Heart right ventricle (tissue), 16 donors: ENCODE data around the gene CNDP2. TPM values are rescaled to one million over a fixed set of nuclear protein-coding genes. Genes with fewer than 3 reads are reported as not detected.

Source experiments
- ATAC-seq, 8 donors: fragments of 200-7000 bp; cut with Tn5 transposase; one replicate each; pipeline ENCODE4 v1.9.1; 2020; ENCODE audit warnings: mild to moderate bottlenecking in 8 of 8, moderate library complexity in 8 of 8, moderate number of reproducible peaks in 1 of 8
- DNase-seq, 2 donors: peaks; one replicate each; pipeline ENCODE4 v3.0.0-alpha.2; 2020
- H3K27ac ChIP-seq, 10 donors: fragments of 200-600 bp; sonication (generic) in 2 of 10; one replicate each; pipeline versions ENCODE4 v1.5.0 to v1.8.0; 2020 to 2022; ENCODE audit warnings: mild to moderate bottlenecking in 3 of 10
- H3K27me3 ChIP-seq, 7 donors: fragments of 200-600 bp; one replicate each; pipeline ENCODE4 v1.8.0; 2021 to 2022; ENCODE audit warnings: mild to moderate bottlenecking in 2 of 7
- H3K36me3 ChIP-seq, 9 donors: fragments of 200-600 bp; sonication (generic) in 1 of 9; one replicate each; pipeline versions ENCODE4 v1.5.0 to v1.8.0; 2020 to 2022; ENCODE audit warnings: mild to moderate bottlenecking in 2 of 9
- H3K4me1 ChIP-seq, 9 donors: fragments of 200-600 bp; sonication (generic) in 1 of 9; one replicate each; pipeline versions ENCODE4 v1.5.0 to v1.8.0; 2020 to 2022; ENCODE audit warnings: mild to moderate bottlenecking in 4 of 9
- H3K4me3 ChIP-seq, 10 donors: fragments of 200-600 bp; sonication (generic) in 2 of 10; one replicate each; pipeline versions ENCODE4 v1.5.0 to v1.8.0; 2020 to 2022; ENCODE audit warnings: mild to moderate bottlenecking in 7 of 10, moderate library complexity in 2 of 10
- H3K9me3 ChIP-seq, 11 donors: fragments of 200-600 bp in 10 of 11; sonication (generic) in 2 of 11; one replicate each; pipeline versions ENCODE4 v1.5.0 to v1.8.0; 2013 to 2022; ENCODE audit warnings: mild to moderate bottlenecking in 2 of 11, control low read depth in 1 of 11, moderate library complexity in 1 of 11
- CTCF ChIP-seq, 9 donors: fragments of 200-600 bp; sonication (generic) in 2 of 9; IDR thresholded peaks; one replicate each; pipeline versions ENCODE4 v1.5.0 to v1.8.0; 2021 to 2022; ENCODE audit warnings: antibody characterized with exemption in 9 of 9, mild to moderate bottlenecking in 5 of 9, moderate library complexity in 1 of 9
- WGBS, 2 donors: extraction: QIAGEN DNeasy Blood & Tissue Kit; methylation state at CpG; one replicate each; pipeline ENCODE4 v1.1.7; 2013; ENCODE audit warnings: inconsistent platforms in 1 of 2; 5-methylcytosine and 5-hydroxymethylcytosine counted together
- intact Hi-C, 10 donors: fragments of 100-400 bp; cut with DNase I; formaldehyde crosslinking; loops; one replicate each; pipeline versions ENCODE4 v1.11.1 to v1.14.2; 2022
- polyA plus RNA-seq, 2 donors: library from polyadenylated mRNA; stranded (reverse); fragments of 200-250 nt; gene quantifications; one replicate each; pipeline ENCODE4 v1.2.3, GENCODE V29; 2013
- total RNA-seq, 10 donors: library from RNA; stranded (reverse); fragmentation: NEBNext Ultra II Directional in 3 of 10; extraction: Animal tissue kit (Norgen Biotek cat#: 25700) in 3 of 10; gene quantifications; one replicate each; pipeline versions ENCODE4 v1.2.1 to v1.2.4, GENCODE V29; 2021 to 2023
- donor health status: Arrhythmogenic right ventricular cardiomyopathy.
- donor health status: ischemic (EF 13 %, LVEDD 7.1; RV severe dilation, severe dysfunction).
- donor health status: healthy with polysubstance abuse.
- donor health status: DM: no; HTN: yes; CAD: no.
- donor health status: DM: no; HTN: no; CAD: no.
- donor health status: ischemic (EF 25% LVEDD 6.9; RV normal size, moderate dysfunction).
- donor health status: ischemic (EF 25% LVEDD 5.7; RV mildly dilated, moderate dysfunction).
- donor health status: healthy.
- donor health status: DM: yes; HTN: yes; CAD: no.
- donor health status: Ischemic cardiomyopathy.
- donor health status: ischemic (EF 35%, LVEDD 5.7; RV mildly dilated, moderate dysfunction).
- donor health status: nonischemic (EF 11% LVEDD 7.7; RV severe dilation, severe dysfunction).
- donor health status: DM: yes; HTN: yes; CAD: no.
- donor health status: PGD.
- donor health status: ischemic (EF 29% LVEDD 5.4; RV normal size, mild dysfunction).
- donor health status: nonischemic (EF 23%, LVEDD 6.1; RV moderate dilation, normal function).

The CNDP2 gene
- total and polyA plus RNA-seq, 12 donors: 48.9 to 117 (median 73.2) TPM

- H3K27ac ChIP-seq: no peak overlapping the region
- peaks cover 5 to 42% (median 9%) of the 10 kb centered on the region in 9 donors for H3K4me1 ChIP-seq
- no peak for DNase-seq
- H3K4me3 ChIP-seq: no peak overlapping the region
- no peak for ATAC-seq
- H3K36me3 ChIP-seq: no peaks in the 10 kb centered on the region
- TF ChIP-seq CTCF (IDR thresholded peaks at IDR 0.05): no peak
- intact Hi-C loops: loop anchor here in 1 of 10 donors (10.0 kb wide), 1 partner anchor 288 kb away; no protein-coding TSS in a partner anchor
- no peaks in the 10 kb centered on the region for H3K9me3 ChIP-seq
- WGBS, 2 donors: 89 to 91% methylated on average over 11 of the region's 11 CpGs
- H3K27me3 ChIP-seq: no peaks in the 10 kb centered on the region
These were observed 13.5 kb upstream of the CNDP2 start for GRCh38 chr18:74482697-74483096.

GRCh38 chr18:74486119-74486849 lies 9.9 kb upstream of the CNDP2 start:
- no peaks in the 10 kb centered on the region for H3K9me3 ChIP-seq
- 76 to 80% methylated on average over 15 of the region's 15 CpGs for WGBS, 2 donors
- ATAC-seq (peak in 5 of 8 donors; percentile 28 to 68 (median 36)), DNase-seq (no peak)
- H3K27ac ChIP-seq: peak overlapping the region in 5 of 10 donors; percentile 7 to 64 (median 37)
- H3K4me3 ChIP-seq: no peak overlapping the region
- intact Hi-C loops: loop anchor here in 2 of 10 donors (5.0 to 10.0 kb wide), 2 partner anchors 289 to 291 kb away; no protein-coding TSS in a partner anchor
- H3K27me3 ChIP-seq: no peaks in the 10 kb centered on the region
- peaks cover 5 to 21% (median 9%) of the 10 kb centered on the region in 9 donors for H3K4me1 ChIP-seq
- no peaks in the 10 kb centered on the region for H3K36me3 ChIP-seq
- peak in 1 of 9 donors; percentile 4 for TF ChIP-seq CTCF (IDR thresholded peaks at IDR 0.05)

GRCh38 chr18:74488354-74488753 lies 7.8 kb upstream of the CNDP2 start:
- no peak for ATAC-seq
- no peak for TF ChIP-seq CTCF (IDR thresholded peaks at IDR 0.05)
- intact Hi-C loops: loop anchor here in 2 of 10 donors (5.0 to 10.0 kb wide), 2 partner anchors 291 to 294 kb away; no protein-coding TSS in a partner anchor
- H3K4me1 ChIP-seq: peaks cover 5 to 26% (median 10%) of the 10 kb centered on the region in 9 donors
- H3K36me3 ChIP-seq: no peaks in the 10 kb centered on the region
- DNase-seq: no peak
- WGBS, 2 donors: 96 to 98% methylated on average over 8 of the region's 8 CpGs
- H3K27me3 ChIP-seq: no peaks in the 10 kb centered on the region
- H3K9me3 ChIP-seq: peaks cover 0 to 5% (median 0%) of the 10 kb centered on the region in 11 donors
- no peak overlapping the region for H3K4me3 ChIP-seq
- H3K27ac ChIP-seq: no peak overlapping the region

GRCh38 chr18:74488864-74489263 lies 7.3 kb upstream of the CNDP2 start:
- 94 to 96% methylated on average over 8 of the region's 8 CpGs for WGBS, 2 donors
- no peaks in the 10 kb centered on the region for H3K36me3 ChIP-seq
- no peak for DNase-seq
- peaks cover 0 to 5% (median 0%) of the 10 kb centered on the region in 11 donors for H3K9me3 ChIP-seq
- intact Hi-C loops: loop anchor here in 2 of 10 donors (5.0 to 10.0 kb wide), 2 partner anchors 292 to 294 kb away; no protein-coding TSS in a partner anchor
- no peak overlapping the region for H3K27ac ChIP-seq
- no peaks in the 10 kb centered on the region for H3K27me3 ChIP-seq
- no peak for TF ChIP-seq CTCF (IDR thresholded peaks at IDR 0.05)
- no peak overlapping the region for H3K4me3 ChIP-seq
- H3K4me1 ChIP-seq: peaks cover 5 to 29% (median 12%) of the 10 kb centered on the region in 9 donors
- ATAC-seq: no peak
